AG10803 (cell line): ENCODE data around the gene SPOCK3.

Experiments used
- DNase-seq: peaks from one replicate; pipeline ENCODE4 v3.0.0; 2010; ENCODE audit warnings: low read depth
- H3K4me3 ChIP-seq: 2 replicates; pipeline ENCODE4 v1.5.1; 2011; ENCODE audit warnings: mild to moderate bottlenecking, low read length, control low read depth
- CTCF ChIP-seq: conservative IDR thresholded peaks from 2 replicates; pipeline ENCODE4 v1.5.1; 2011; ENCODE audit warnings: mild to moderate bottlenecking, low read length, control low read depth, inconsistent platforms

The SPOCK3 gene

GRCh38 chr4:166941629-166942028, 292.7 kb downstream of the SPOCK3 start:
- no peak for TF ChIP-seq CTCF
- H3K4me3 ChIP-seq, result no peak overlapping the region
- no peak for DNase-seq

GRCh38 chr4:166930464-166930863, 303.8 kb downstream of the SPOCK3 start:
- no peak overlapping the region for H3K4me3 ChIP-seq
- no peak for TF ChIP-seq CTCF
- DNase-seq, result no peak

GRCh38 chr4:166924424-166924823, 309.9 kb downstream of the SPOCK3 start:
- DNase-seq, result no peak
- TF ChIP-seq CTCF, result no peak
- no peak overlapping the region for H3K4me3 ChIP-seq

- TF ChIP-seq CTCF, result no peak
- no peak for DNase-seq
Observed at GRCh38 chr4:166913926-166914325, 320.4 kb downstream of the SPOCK3 start.

GRCh38 chr4:166903408-166903807, 330.9 kb downstream of the SPOCK3 start:
- no peak for TF ChIP-seq CTCF
- no peak for DNase-seq
- no peak overlapping the region for H3K4me3 ChIP-seq

More at GRCh38 chr4:166913926-166914325, 320.4 kb downstream of the SPOCK3 start:
- H3K4me3 ChIP-seq, result no peak overlapping the region

- DNase-seq, result no peak
- H3K4me3 ChIP-seq, result no peak overlapping the region
- TF ChIP-seq CTCF, result no peak
Observed at GRCh38 chr4:166902941-166903340, 331.4 kb downstream of the SPOCK3 start.

- no peak for TF ChIP-seq CTCF
- no peak overlapping the region for H3K4me3 ChIP-seq
- DNase-seq, result no peak
Observed at GRCh38 chr4:166896254-166896653, 338.0 kb downstream of the SPOCK3 start.
